ENCODE results near the gene PABPN1. TPM values are rescaled to one million over a fixed set of nuclear protein-coding genes. Genes with fewer than 3 reads are reported as not detected.

Gene PABPN1
- polyA plus RNA-seq, 1 donor, result 309 TPM

Other genes starting within 250 kb of the PABPN1 start
- 365 TPM for gene ACIN1, start 226.3 kb upstream of the PABPN1 start, polyA plus RNA-seq (ENCODE audit: insufficient read length)
- 76.1 TPM for gene C14orf119, start 226.0 kb upstream of the PABPN1 start, polyA plus RNA-seq (ENCODE audit: insufficient read length)
- not detected for gene CIROP, start 216.5 kb upstream of the PABPN1 start, polyA plus RNA-seq (ENCODE audit: insufficient read length)
- 0.08 TPM for gene CEBPE, start 202.2 kb upstream of the PABPN1 start, polyA plus RNA-seq (ENCODE audit: insufficient read length)
- 92.4 TPM for gene SLC7A8, start 137.8 kb upstream of the PABPN1 start, polyA plus RNA-seq (ENCODE audit: insufficient read length)
- 2.3 TPM for gene RNF212B, start 83.5 kb upstream of the PABPN1 start, polyA plus RNA-seq (ENCODE audit: insufficient read length)
- 28.0 TPM for gene HOMEZ, start 35.3 kb upstream of the PABPN1 start, polyA plus RNA-seq (ENCODE audit: insufficient read length)
- 42.5 TPM for gene PPP1R3E, start 18.6 kb upstream of the PABPN1 start, polyA plus RNA-seq (ENCODE audit: insufficient read length)
- 50.6 TPM for gene BCL2L2, start 14.6 kb upstream of the PABPN1 start, polyA plus RNA-seq (ENCODE audit: insufficient read length)
- 62.4 TPM for gene SLC22A17, start 31.4 kb downstream of the PABPN1 start, polyA plus RNA-seq (ENCODE audit: insufficient read length)
- gene EFS, start 43.7 kb downstream of the PABPN1 start, polyA plus RNA-seq (ENCODE audit: insufficient read length), result 35.4 TPM
- not detected for gene IL25, start 51.4 kb downstream of the PABPN1 start, polyA plus RNA-seq (ENCODE audit: insufficient read length)
- gene CMTM5, start 55.6 kb downstream of the PABPN1 start, polyA plus RNA-seq (ENCODE audit: insufficient read length), result 1.0 TPM
- 0.13 TPM for gene MYH6, start 86.8 kb downstream of the PABPN1 start, polyA plus RNA-seq (ENCODE audit: insufficient read length)
- 0.32 TPM for gene MYH7, start 114.2 kb downstream of the PABPN1 start, polyA plus RNA-seq (ENCODE audit: insufficient read length)
- 69.7 TPM for gene NGDN, start 148.2 kb downstream of the PABPN1 start, polyA plus RNA-seq (ENCODE audit: insufficient read length)
- gene ZFHX2, start 230.3 kb downstream of the PABPN1 start, polyA plus RNA-seq (ENCODE audit: insufficient read length), result 9.6 TPM
- gene THTPA, start 234.8 kb downstream of the PABPN1 start, polyA plus RNA-seq (ENCODE audit: insufficient read length), result 19.4 TPM
- 99.6 TPM for gene AP1G2, start 246.3 kb downstream of the PABPN1 start, polyA plus RNA-seq (ENCODE audit: insufficient read length)